Parathyroid adenoma (tissue), 2 donors: ENCODE measurements around the gene RMRP.

Source experiments
- H2AFZ ChIP-seq: fragments of 300-600 bp; sonication (generic); one replicate; pipeline ENCODE4 v1.7.0; 2017; ENCODE audit warnings: antibody characterized with exemption, mild to moderate bottlenecking
- H3K27ac ChIP-seq: fragments of 300-600 bp; sonication (generic); one replicate; pipeline ENCODE4 v1.7.0; 2017
- H3K27me3 ChIP-seq: fragments of 300-600 bp; sonication (generic); one replicate; pipeline ENCODE4 v1.7.0; 2017; ENCODE audit warnings: low read length; ENCODE audit not compliant: control insufficient read depth, insufficient read depth
- H3K36me3 ChIP-seq: fragments of 300-600 bp; sonication (generic); one replicate; pipeline ENCODE4 v1.7.0; 2017; ENCODE audit warnings: low read length; ENCODE audit not compliant: control insufficient read depth, insufficient read depth
- H3K4me1 ChIP-seq: fragments of 300-600 bp; sonication (generic); one replicate; pipeline ENCODE4 v1.7.0; 2017; ENCODE audit warnings: control low read depth
- H3K4me2 ChIP-seq: fragments of 300-600 bp; sonication (generic); one replicate; pipeline ENCODE4 v1.7.0; 2017; ENCODE audit warnings: low read length
- H3K4me3 ChIP-seq: fragments of 300-600 bp; sonication (generic); one replicate; pipeline ENCODE4 v1.7.0; 2017; ENCODE audit warnings: low read depth, low read length
- H3K79me2 ChIP-seq: fragments of 300-600 bp; sonication (generic); one replicate; pipeline ENCODE4 v1.7.0; 2017; ENCODE audit warnings: control low read depth
- H3K9ac ChIP-seq: fragments of 300-600 bp; sonication (generic); one replicate; pipeline ENCODE4 v1.7.0; 2017; ENCODE audit warnings: mild to moderate bottlenecking
- H3K9me3 ChIP-seq: fragments of 300-600 bp; sonication (generic); one replicate; pipeline ENCODE4 v1.7.0; 2017; ENCODE audit warnings: low read length; ENCODE audit not compliant: control insufficient read depth
- CTCF ChIP-seq: fragments of 300-600 bp; sonication (generic); IDR thresholded peaks from one replicate; pipeline ENCODE4 v1.7.0; 2017; ENCODE audit warnings: antibody characterized with exemption, mild to moderate bottlenecking
- donor health status: primary hyperparathyroidism.

Gene RMRP

GRCh38 chr9:35687972-35688557, 30.2 kb upstream of the RMRP start:
- Histone ChIP-seq H3K27ac (no peak overlapping the region), H3K9me3 (no peaks in the 10 kb centered on the region), H3K79me2 (no peaks in the 10 kb centered on the region), H2AFZ (no peak overlapping the region), H3K4me3 (no peak overlapping the region), H3K4me1 (peaks cover 8% of the 10 kb centered on the region), H3K9ac (no peak overlapping the region), H3K4me2 (no peak overlapping the region), H3K27me3 (no peaks in the 10 kb centered on the region), H3K36me3 (no peaks in the 10 kb centered on the region)
- TF ChIP-seq CTCF, result no peak

- Histone ChIP-seq H3K36me3 (no peaks in the 10 kb centered on the region), H3K79me2 (no peaks in the 10 kb centered on the region), H3K9ac (no peak overlapping the region), H3K4me1 (peaks cover 8% of the 10 kb centered on the region), H3K27me3 (no peaks in the 10 kb centered on the region), H3K9me3 (no peaks in the 10 kb centered on the region), H3K4me2 (no peak overlapping the region), H2AFZ (no peak overlapping the region), H3K27ac (peak overlapping the region; percentile 70), H3K4me3 (no peak overlapping the region)
- no peak for TF ChIP-seq CTCF
Observed at GRCh38 chr9:35687306-35687705, 29.5 kb upstream of the RMRP start.

- Histone ChIP-seq H3K9ac (no peak overlapping the region), H3K9me3 (no peaks in the 10 kb centered on the region), H3K4me3 (no peak overlapping the region), H2AFZ (peak overlapping the region; percentile 35), H3K36me3 (no peaks in the 10 kb centered on the region), H3K27me3 (no peaks in the 10 kb centered on the region), H3K27ac (peak overlapping the region; percentile 70), H3K4me2 (no peak overlapping the region), H3K4me1 (peaks cover 8% of the 10 kb centered on the region), H3K79me2 (no peaks in the 10 kb centered on the region)
- TF ChIP-seq CTCF, result no peak
Observed at GRCh38 chr9:35686222-35687203, 28.7 kb upstream of the RMRP start.

GRCh38 chr9:35685506-35685905, 27.7 kb upstream of the RMRP start:
- no peaks in the 10 kb centered on the region for H3K36me3 ChIP-seq
- no peaks in the 10 kb centered on the region for H3K27me3 ChIP-seq
- H3K9ac ChIP-seq, result no peak overlapping the region
- H3K4me1 ChIP-seq, result peaks cover 8% of the 10 kb centered on the region
- H3K79me2 ChIP-seq, result no peaks in the 10 kb centered on the region
- no peak overlapping the region for H3K4me2 ChIP-seq
- H2AFZ ChIP-seq, result no peak overlapping the region
- H3K4me3 ChIP-seq, result no peak overlapping the region
- no peaks in the 10 kb centered on the region for H3K9me3 ChIP-seq
- no peak for TF ChIP-seq CTCF
- H3K27ac ChIP-seq, result no peak overlapping the region
